Measurements from ENCODE around the gene ATP2A1.

The ATP2A1 gene

GRCh38 chr16:28874406-28874805 is 3.9 kb upstream of the ATP2A1 start:
- peaks cover 11 to 49% of the 10 kb centered on the region in 2 experiments; a peak in 2 of 3 replicates for H3K36me3 ChIP-seq (ENCODE audit: control insufficient read depth in 2 of 2, insufficient read depth in 1 of 2, low read length in 2 of 2)
- no peak overlapping the region for H3K4me3 ChIP-seq (ENCODE audit: low read depth, low read length)
- TF ChIP-seq ZNF529 (tag by site-specific recombination; IDR thresholded peaks at IDR 0.05; ENCODE audit: insufficient replicate concordance) (no peak), GLI4 (tag by site-specific recombination; IDR thresholded peaks at IDR 0.05) (no peak), ZNF239 (tag by site-specific recombination; IDR thresholded peaks at IDR 0.05) (no peak), ZFP69B (tag by site-specific recombination; IDR thresholded peaks at IDR 0.05) (no peak), ZIC2 (tag by site-specific recombination; IDR thresholded peaks at IDR 0.05) (no peak), HOXD13 (CRISPR knock-in tag; IDR thresholded peaks at IDR 0.05; ENCODE audit: borderline replicate concordance) (no peak)
- H3K27ac ChIP-seq (ENCODE audit: extremely low read depth, low read depth, low read length) = no peak overlapping the region
- CTCF ChIA-PET = interaction anchor here (0.6 to 3.3 kb wide), 8 partner anchors 10 to 102 kb away, joined by 3 to 14 read pairs (median 4); partner anchors contain the start of gene SH2B1
- POLR2A ChIA-PET = interaction anchor here (1.6 to 2.5 kb wide), 2 partner anchors 10 kb away, joined by 8 to 13 read pairs; partner anchors contain the start of gene SH2B1
- H3K9me3 ChIP-seq (ENCODE audit: control insufficient read depth, insufficient read depth, low read depth, low read length) = no peaks in the 10 kb centered on the region
- peaks cover 8% of the 10 kb centered on the region for H3K4me1 ChIP-seq (ENCODE audit: control insufficient read depth, insufficient read depth, low read length)

- ChIA-PET CTCF (interaction anchor here (0.5 to 3.3 kb wide), 6 partner anchors 11 to 101 kb away, joined by 3 to 14 read pairs (median 6); partner anchors contain the start of gene SH2B1), POLR2A (interaction anchor here (0.5 to 2.5 kb wide), 2 partner anchors 11 to 53 kb away, joined by 3 to 13 read pairs; partner anchors contain the start of gene SH2B1)
- Histone ChIP-seq H3K9me3 (ENCODE audit: control insufficient read depth, insufficient read depth, low read depth, low read length) (no peaks in the 10 kb centered on the region), H3K27ac (ENCODE audit: extremely low read depth, low read depth, low read length) (peak overlapping the region; percentile 49; the same call in 1 of the 2 replicates), H3K4me1 (ENCODE audit: control insufficient read depth, insufficient read depth, low read length) (peaks cover 11% of the 10 kb centered on the region), H3K36me3 (ENCODE audit: control insufficient read depth in 2 of 2, insufficient read depth in 1 of 2, low read length in 2 of 2) (peaks cover 8 to 40% of the 10 kb centered on the region in 2 experiments; a peak in 2 of 3 replicates), H3K4me3 (ENCODE audit: low read depth, low read length) (no peak overlapping the region)
- TF ChIP-seq CTCF (tag by site-specific recombination; IDR thresholded peaks at IDR 0.05) (peak; percentile 36; the same call in 1 of the 2 replicates), ZNF37A (tag by site-specific recombination; IDR thresholded peaks at IDR 0.05) (no peak), GLIS2 (tag by site-specific recombination; IDR thresholded peaks at IDR 0.05) (peak; percentile 29; the same call in 1 of the 2 replicates), ZNF266 (tag by site-specific recombination; IDR thresholded peaks at IDR 0.05; ENCODE audit: low read depth) (no peak), ZNF423 (tag by site-specific recombination; IDR thresholded peaks at IDR 0.05) (no peak), ZNF555 (tag by site-specific recombination; conservative IDR thresholded peaks at IDR 0.05) (no peak), ZSCAN30 (tag by site-specific recombination; IDR thresholded peaks at IDR 0.05) (no peak), EGR2 (tag by site-specific recombination; IDR thresholded peaks at IDR 0.05; ENCODE audit: low read depth) (peak; percentile 72; the same call in 1 of the 2 replicates), ZNF791 (tag by site-specific recombination; IDR thresholded peaks at IDR 0.05) (no peak), ZNF184 (tag by site-specific recombination; IDR thresholded peaks at IDR 0.05) (no peak), IKZF3 (tag by site-specific recombination; IDR thresholded peaks at IDR 0.05) (no peak), ZNF16 (tag by site-specific recombination; IDR thresholded peaks at IDR 0.05; ENCODE audit: low read depth) (no peak), ZIC2 (tag by site-specific recombination; IDR thresholded peaks at IDR 0.05) (peak; percentile 65), KLF10 (tag by site-specific recombination; IDR thresholded peaks at IDR 0.05) (no peak), SCRT2 (tag by site-specific recombination; IDR thresholded peaks at IDR 0.05) (0 out of 2 replicates have a peak, but pooled peaks have one; percentile 25), KLF1 (tag by site-specific recombination; IDR thresholded peaks at IDR 0.05) (peak; percentile 75), SP3 (tag by site-specific recombination; IDR thresholded peaks at IDR 0.05) (peak; percentile 29; the same call in 1 of the 2 replicates), GLIS1 (tag by site-specific recombination; IDR thresholded peaks at IDR 0.05) (peak; percentile 61), ZFHX2 (tag by site-specific recombination; conservative IDR thresholded peaks at IDR 0.05) (peak; percentile 53)
- TF ChIP-seq, protein P1, sequence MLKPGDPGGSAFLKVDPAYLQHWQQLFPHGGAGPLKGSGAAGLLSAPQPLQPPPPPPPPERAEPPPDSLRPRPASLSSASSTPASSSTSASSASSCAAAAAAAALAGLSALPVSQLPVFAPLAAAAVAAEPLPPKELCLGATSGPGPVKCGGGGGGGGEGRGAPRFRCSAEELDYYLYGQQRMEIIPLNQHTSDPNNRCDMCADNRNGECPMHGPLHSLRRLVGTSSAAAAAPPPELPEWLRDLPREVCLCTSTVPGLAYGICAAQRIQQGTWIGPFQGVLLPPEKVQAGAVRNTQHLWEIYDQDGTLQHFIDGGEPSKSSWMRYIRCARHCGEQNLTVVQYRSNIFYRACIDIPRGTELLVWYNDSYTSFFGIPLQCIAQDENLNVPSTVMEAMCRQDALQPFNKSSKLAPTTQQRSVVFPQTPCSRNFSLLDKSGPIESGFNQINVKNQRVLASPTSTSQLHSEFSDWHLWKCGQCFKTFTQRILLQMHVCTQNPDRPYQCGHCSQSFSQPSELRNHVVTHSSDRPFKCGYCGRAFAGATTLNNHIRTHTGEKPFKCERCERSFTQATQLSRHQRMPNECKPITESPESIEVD (tag by site-specific recombination; IDR thresholded peaks at IDR 0.05) = no peak
- TF ChIP-seq, protein P2, sequence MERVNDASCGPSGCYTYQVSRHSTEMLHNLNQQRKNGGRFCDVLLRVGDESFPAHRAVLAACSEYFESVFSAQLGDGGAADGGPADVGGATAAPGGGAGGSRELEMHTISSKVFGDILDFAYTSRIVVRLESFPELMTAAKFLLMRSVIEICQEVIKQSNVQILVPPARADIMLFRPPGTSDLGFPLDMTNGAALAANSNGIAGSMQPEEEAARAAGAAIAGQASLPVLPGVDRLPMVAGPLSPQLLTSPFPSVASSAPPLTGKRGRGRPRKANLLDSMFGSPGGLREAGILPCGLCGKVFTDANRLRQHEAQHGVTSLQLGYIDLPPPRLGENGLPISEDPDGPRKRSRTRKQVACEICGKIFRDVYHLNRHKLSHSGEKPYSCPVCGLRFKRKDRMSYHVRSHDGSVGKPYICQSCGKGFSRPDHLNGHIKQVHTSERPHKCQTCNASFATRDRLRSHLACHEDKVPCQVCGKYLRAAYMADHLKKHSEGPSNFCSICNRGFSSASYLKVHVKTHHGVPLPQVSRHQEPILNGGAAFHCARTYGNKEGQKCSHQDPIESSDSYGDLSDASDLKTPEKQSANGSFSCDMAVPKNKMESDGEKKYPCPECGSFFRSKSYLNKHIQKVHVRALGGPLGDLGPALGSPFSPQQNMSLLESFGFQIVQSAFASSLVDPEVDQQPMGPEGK (tag by site-specific recombination; IDR thresholded peaks at IDR 0.05) = peak; percentile 56
These were observed 2.9 kb upstream of the ATP2A1 start for GRCh38 chr16:28875134-28876018.
